Measurements from ENCODE around the gene C3orf22.
"Not testable (repeated sequence)": the region's sequence is repeated elsewhere in the genome, so short reads cannot be mapped to it uniquely, and the experiment has no call there.

C3orf22 gene
- total RNA-seq = 0 reads per million in 2 donors

GRCh38 chr3:126558336-126559071 is at the start of gene C3orf22:
Gene C3orf22, minus strand, starts transcription at chr3:126558932. Its CDS starts 5,542 bp downstream, at chr3:126553390.
- no peak for DNase-seq

GRCh38 chr3:126607214-126607908 is 48.6 kb upstream of the C3orf22 start:
- no peak for DNase-seq

- DNase-seq = no peak
Observed at GRCh38 chr3:126606001-126606400, 47.3 kb upstream of the C3orf22 start.

- DNase-seq = no peak
Observed at GRCh38 chr3:126604691-126605090, 46.0 kb upstream of the C3orf22 start.

GRCh38 chr3:126599101-126599500 is 40.4 kb upstream of the C3orf22 start:
- DNase-seq = no peak

- DNase-seq = not testable (repeated sequence)
Observed at GRCh38 chr3:126595479-126595878, 36.7 kb upstream of the C3orf22 start.

- DNase-seq = not testable (repeated sequence)
Observed at GRCh38 chr3:126591515-126591914, 32.8 kb upstream of the C3orf22 start.

- no peak for DNase-seq
Observed at GRCh38 chr3:126582311-126582710, 23.6 kb upstream of the C3orf22 start.

- DNase-seq = no peak
Observed at GRCh38 chr3:126581569-126581968, 22.8 kb upstream of the C3orf22 start.

- DNase-seq = no peak
Observed at GRCh38 chr3:126580746-126581145, 22.0 kb upstream of the C3orf22 start.

- DNase-seq = no peak
Observed at GRCh38 chr3:126578702-126579101, 20.0 kb upstream of the C3orf22 start.

GRCh38 chr3:126577261-126577660 is 18.5 kb upstream of the C3orf22 start:
- DNase-seq = no peak

- DNase-seq = no peak
Observed at GRCh38 chr3:126573492-126574117, 14.9 kb upstream of the C3orf22 start.

GRCh38 chr3:126571078-126571477 is 12.3 kb upstream of the C3orf22 start:
- no peak for DNase-seq

GRCh38 chr3:126570103-126570541 is 11.4 kb upstream of the C3orf22 start:
- no peak for DNase-seq

- no peak for DNase-seq
Observed at GRCh38 chr3:126569390-126569975, 10.8 kb upstream of the C3orf22 start.

GRCh38 chr3:126568776-126569342 is 10.1 kb upstream of the C3orf22 start:
- no peak for DNase-seq

- no peak for DNase-seq
Observed at GRCh38 chr3:126567696-126568438, 9.1 kb upstream of the C3orf22 start.

GRCh38 chr3:126562737-126563276 is 4.1 kb upstream of the C3orf22 start:
- DNase-seq = no peak

GRCh38 chr3:126557761-126558160 is 971 bp downstream of the C3orf22 start:
- DNase-seq = no peak

GRCh38 chr3:126557415-126557745 is 1.4 kb downstream of the C3orf22 start:
- no peak for DNase-seq
